ENCODE measurements around the gene WDR91. TPM values are rescaled to one million over a fixed set of nuclear protein-coding genes. Genes with fewer than 3 reads are reported as not detected.

WDR91 gene
- total RNA-seq, 1 experiment from 2014 or later: 8.8 TPM

DNA sequence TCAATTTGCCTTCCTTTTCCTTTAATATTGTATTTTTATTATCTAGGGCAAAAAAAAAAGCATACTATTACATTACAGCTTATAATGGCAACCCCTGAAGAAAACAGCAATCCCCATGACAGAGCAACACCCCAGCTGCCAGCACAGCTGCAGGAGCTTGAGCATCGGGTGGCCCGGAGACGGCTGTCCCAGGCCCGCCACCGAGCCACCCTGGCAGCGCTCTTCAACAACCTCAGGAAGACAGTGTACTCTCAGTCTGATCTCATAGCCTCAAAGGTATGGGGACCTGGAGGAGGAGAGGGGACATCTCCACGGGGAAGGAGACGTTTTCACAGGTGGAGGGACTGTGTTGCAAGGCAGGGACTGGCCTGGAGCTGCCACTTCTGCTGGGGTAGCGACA lies 29.1 kb upstream of the WDR91 start:
- intact Hi-C loops (cut with micrococcal nuclease; ENCODE audit: unreplicated experiment) (no loop called here), in situ Hi-C loops (cut with HindIII; ENCODE audit: low pct_unique_long_range_greater_than_20kb, low sequenced_read_pairs) (no loop called here)
- no peak for ATAC-seq
- no peak for DNase-seq (ENCODE audit: low read depth, low spot score)
- ChIA-PET CTCF (no interaction called here), POLR2A (no interaction called here)
- H3K27me3 ChIP-seq (ENCODE audit: control insufficient read depth, insufficient read depth, low read length): peaks cover 2% of the 10 kb centered on the region; the same call in 1 of the 2 replicates
- H3K9me3 ChIP-seq (ENCODE audit: control insufficient read depth, insufficient read depth, low read depth, low read length): no peaks in the 10 kb centered on the region
- no peak overlapping the region for H3K4me3 ChIP-seq (ENCODE audit: low read depth in 2 of 2, low read length in 2 of 2)
- H3K4me1 ChIP-seq (ENCODE audit: control insufficient read depth, insufficient read depth, low read length): no peaks in the 10 kb centered on the region
- no peaks in the 10 kb centered on the region for H3K36me3 ChIP-seq (ENCODE audit: control insufficient read depth, insufficient read depth, low read length)
- no TSS peak for BruUV-seq (replicated peaks)
- no peak overlapping the region for H3K27ac ChIP-seq (ENCODE audit: low read length)
- TF ChIP-seq, protein P1, sequence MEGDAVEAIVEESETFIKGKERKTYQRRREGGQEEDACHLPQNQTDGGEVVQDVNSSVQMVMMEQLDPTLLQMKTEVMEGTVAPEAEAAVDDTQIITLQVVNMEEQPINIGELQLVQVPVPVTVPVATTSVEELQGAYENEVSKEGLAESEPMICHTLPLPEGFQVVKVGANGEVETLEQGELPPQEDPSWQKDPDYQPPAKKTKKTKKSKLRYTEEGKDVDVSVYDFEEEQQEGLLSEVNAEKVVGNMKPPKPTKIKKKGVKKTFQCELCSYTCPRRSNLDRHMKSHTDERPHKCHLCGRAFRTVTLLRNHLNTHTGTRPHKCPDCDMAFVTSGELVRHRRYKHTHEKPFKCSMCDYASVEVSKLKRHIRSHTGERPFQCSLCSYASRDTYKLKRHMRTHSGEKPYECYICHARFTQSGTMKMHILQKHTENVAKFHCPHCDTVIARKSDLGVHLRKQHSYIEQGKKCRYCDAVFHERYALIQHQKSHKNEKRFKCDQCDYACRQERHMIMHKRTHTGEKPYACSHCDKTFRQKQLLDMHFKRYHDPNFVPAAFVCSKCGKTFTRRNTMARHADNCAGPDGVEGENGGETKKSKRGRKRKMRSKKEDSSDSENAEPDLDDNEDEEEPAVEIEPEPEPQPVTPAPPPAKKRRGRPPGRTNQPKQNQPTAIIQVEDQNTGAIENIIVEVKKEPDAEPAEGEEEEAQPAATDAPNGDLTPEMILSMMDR (IDR thresholded peaks at IDR 0.05): no peak
- no peak for TF ChIP-seq TCF7L2 (IDR thresholded peaks at IDR 0.05; ENCODE audit: low read depth, low read length)
- no peak for TF ChIP-seq POLR2AphosphoS5 (IDR thresholded peaks at IDR 0.05; ENCODE audit: low read depth, low read length)
- no peak for TF ChIP-seq SIN3A (IDR thresholded peaks at IDR 0.05; ENCODE audit: borderline replicate concordance, insufficient read depth, low read depth, low read length)
- TF ChIP-seq, protein P2, sequence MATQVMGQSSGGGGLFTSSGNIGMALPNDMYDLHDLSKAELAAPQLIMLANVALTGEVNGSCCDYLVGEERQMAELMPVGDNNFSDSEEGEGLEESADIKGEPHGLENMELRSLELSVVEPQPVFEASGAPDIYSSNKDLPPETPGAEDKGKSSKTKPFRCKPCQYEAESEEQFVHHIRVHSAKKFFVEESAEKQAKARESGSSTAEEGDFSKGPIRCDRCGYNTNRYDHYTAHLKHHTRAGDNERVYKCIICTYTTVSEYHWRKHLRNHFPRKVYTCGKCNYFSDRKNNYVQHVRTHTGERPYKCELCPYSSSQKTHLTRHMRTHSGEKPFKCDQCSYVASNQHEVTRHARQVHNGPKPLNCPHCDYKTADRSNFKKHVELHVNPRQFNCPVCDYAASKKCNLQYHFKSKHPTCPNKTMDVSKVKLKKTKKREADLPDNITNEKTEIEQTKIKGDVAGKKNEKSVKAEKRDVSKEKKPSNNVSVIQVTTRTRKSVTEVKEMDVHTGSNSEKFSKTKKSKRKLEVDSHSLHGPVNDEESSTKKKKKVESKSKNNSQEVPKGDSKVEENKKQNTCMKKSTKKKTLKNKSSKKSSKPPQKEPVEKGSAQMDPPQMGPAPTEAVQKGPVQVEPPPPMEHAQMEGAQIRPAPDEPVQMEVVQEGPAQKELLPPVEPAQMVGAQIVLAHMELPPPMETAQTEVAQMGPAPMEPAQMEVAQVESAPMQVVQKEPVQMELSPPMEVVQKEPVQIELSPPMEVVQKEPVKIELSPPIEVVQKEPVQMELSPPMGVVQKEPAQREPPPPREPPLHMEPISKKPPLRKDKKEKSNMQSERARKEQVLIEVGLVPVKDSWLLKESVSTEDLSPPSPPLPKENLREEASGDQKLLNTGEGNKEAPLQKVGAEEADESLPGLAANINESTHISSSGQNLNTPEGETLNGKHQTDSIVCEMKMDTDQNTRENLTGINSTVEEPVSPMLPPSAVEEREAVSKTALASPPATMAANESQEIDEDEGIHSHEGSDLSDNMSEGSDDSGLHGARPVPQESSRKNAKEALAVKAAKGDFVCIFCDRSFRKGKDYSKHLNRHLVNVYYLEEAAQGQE (IDR thresholded peaks at IDR 0.05; ENCODE audit: insufficient read depth in 1 of 2, low read depth in 2 of 2, low read length in 1 of 2): no peak

DNA sequence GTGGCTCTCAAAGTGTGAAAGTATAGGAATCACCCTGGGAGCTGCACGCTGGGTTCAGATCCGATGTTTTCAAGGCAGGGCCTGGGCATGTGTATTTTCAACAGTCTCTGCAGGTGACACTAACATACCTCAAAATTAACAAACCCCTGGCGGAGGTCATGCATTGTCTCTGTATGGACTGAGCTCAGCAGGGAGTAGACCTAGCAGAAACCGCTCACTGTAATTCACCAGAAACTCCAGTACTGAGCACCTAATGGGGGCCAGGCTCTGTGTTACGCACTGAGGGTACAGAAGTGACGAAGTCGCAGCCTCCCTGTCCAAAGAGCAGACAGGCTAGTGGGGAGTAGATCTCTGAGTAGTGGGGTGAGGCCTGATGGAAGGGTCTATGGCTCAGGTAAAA lies 27.9 kb upstream of the WDR91 start:
- Histone ChIP-seq H3K4me1 (ENCODE audit: control insufficient read depth, insufficient read depth, low read length) (no peaks in the 10 kb centered on the region), H3K4me3 (ENCODE audit: low read depth in 2 of 2, low read length in 2 of 2) (no peak overlapping the region), H3K36me3 (ENCODE audit: control insufficient read depth, insufficient read depth, low read length) (no peaks in the 10 kb centered on the region), H3K9me3 (ENCODE audit: control insufficient read depth, insufficient read depth, low read depth, low read length) (no peaks in the 10 kb centered on the region), H3K27me3 (ENCODE audit: control insufficient read depth, insufficient read depth, low read length) (peaks cover 2% of the 10 kb centered on the region; the same call in 1 of the 2 replicates), H3K27ac (ENCODE audit: low read length) (no peak overlapping the region)
- intact Hi-C loops (cut with micrococcal nuclease; ENCODE audit: unreplicated experiment) (loop anchor here (10.0 kb wide), 1 partner anchor 64 kb away; the partner anchor contains the start of gene CYREN), in situ Hi-C loops (cut with HindIII; ENCODE audit: low pct_unique_long_range_greater_than_20kb, low sequenced_read_pairs) (no loop called here)
- ATAC-seq (no peak), DNase-seq (ENCODE audit: low read depth, low spot score) (no peak)
- CTCF ChIA-PET: no interaction called here
- POLR2A ChIA-PET: no interaction called here
- no TSS peak for BruUV-seq (replicated peaks)
- no peak for TF ChIP-seq POLR2AphosphoS5 (IDR thresholded peaks at IDR 0.05; ENCODE audit: low read depth, low read length)
- no peak for TF ChIP-seq TCF7L2 (IDR thresholded peaks at IDR 0.05; ENCODE audit: low read depth, low read length)
- TF ChIP-seq, protein P1 (IDR thresholded peaks at IDR 0.05): no peak
- no peak for TF ChIP-seq SIN3A (IDR thresholded peaks at IDR 0.05; ENCODE audit: borderline replicate concordance, insufficient read depth, low read depth, low read length)
- TF ChIP-seq, protein P2 (IDR thresholded peaks at IDR 0.05; ENCODE audit: insufficient read depth in 1 of 2, low read depth in 2 of 2, low read length in 1 of 2): no peak
